ENCODE measurements around the gene AVP. TPM values are rescaled to one million over a fixed set of nuclear protein-coding genes. Genes with fewer than 3 reads are reported as not detected.
"Not testable (repeated sequence)": the region's sequence is repeated elsewhere in the genome, so short reads cannot be mapped to it uniquely, and the experiment has no call there.

The AVP gene
- total and polyA plus RNA-seq, 4 donors, result 2.5 TPM; not detected in 3

GRCh38 chr20:3074812-3075211 is 9.7 kb downstream of the AVP start:
- Histone ChIP-seq H3K9me3 (ENCODE audit: control insufficient read depth in 4 of 4, low read length in 3 of 4) (no peaks in the 10 kb centered on the region), H3K9ac (ENCODE audit: low read depth in 1 of 2, low read length in 2 of 2) (no peak overlapping the region), H3K36me3 (ENCODE audit: control insufficient read depth in 4 of 4, insufficient read depth in 3 of 4, low read depth in 1 of 4, low read length in 3 of 4) (no peaks in the 10 kb centered on the region), H3K27me3 (ENCODE audit: control insufficient read depth in 4 of 4, insufficient read depth in 4 of 4, low read length in 3 of 4) (peaks cover 0 to 3% (median 0%) of the 10 kb centered on the region in 4 donors), H3K4me1 (ENCODE audit: control insufficient read depth in 4 of 4, insufficient read depth in 4 of 4, low read length in 3 of 4) (peaks cover 4 to 22% (median 12%) of the 10 kb centered on the region in 4 donors), H3K27ac (ENCODE audit: low read depth in 1 of 2, low read length in 2 of 2) (no peak overlapping the region), H3K4me3 (ENCODE audit: low read depth in 1 of 3, low read length in 3 of 3) (no peak overlapping the region)
- TF ChIP-seq HNF4G (IDR thresholded peaks at IDR 0.05), result no peak
- no peak for TF ChIP-seq TAF1 (conservative IDR thresholded peaks at IDR 0.05)
- TF ChIP-seq ATF3 (IDR thresholded peaks at IDR 0.05), result no peak
- no peak for TF ChIP-seq FOXA1 (IDR thresholded peaks at IDR 0.05)
- TF ChIP-seq ZBTB33 (IDR thresholded peaks at IDR 0.05), result no peak
- TF ChIP-seq YY1 (IDR thresholded peaks at IDR 0.05), result no peak
- no peak for TF ChIP-seq REST (IDR thresholded peaks at IDR 0.05)
- TF ChIP-seq MAX (IDR thresholded peaks at IDR 0.05), result no peak
- TF ChIP-seq EGR1 (IDR thresholded peaks at IDR 0.05; ENCODE audit: low read depth in 2 of 2), result no peak
- TF ChIP-seq CTCF (IDR thresholded peaks at IDR 0.05; ENCODE audit: low read depth, low read length, missing input control), result no peak
- no peak for TF ChIP-seq RXRA (IDR thresholded peaks at IDR 0.05)
- DNase-seq (ENCODE audit: low spot score), result no peak
- WGBS, result 75% methylated on average over 6 of the region's 6 CpGs

- not testable (repeated sequence) for H3K9ac ChIP-seq (ENCODE audit: low read depth in 1 of 2, low read length in 2 of 2); H3K4me3 ChIP-seq (ENCODE audit: low read depth in 1 of 3, low read length in 3 of 3); H3K27me3 ChIP-seq (ENCODE audit: control insufficient read depth in 4 of 4, insufficient read depth in 4 of 4, low read length in 3 of 4); H3K9me3 ChIP-seq (ENCODE audit: control insufficient read depth in 4 of 4, low read length in 3 of 4); H3K36me3 ChIP-seq (ENCODE audit: control insufficient read depth in 4 of 4, insufficient read depth in 3 of 4, low read depth in 1 of 4, low read length in 3 of 4); DNase-seq (ENCODE audit: low spot score); H3K27ac ChIP-seq (ENCODE audit: low read depth in 1 of 2, low read length in 2 of 2)
- TF ChIP-seq RXRA (IDR thresholded peaks at IDR 0.05), result peak in 1 of 2 donors; percentile 24
- peaks cover 7 to 34% (median 23%) of the 10 kb centered on the region in 4 donors for H3K4me1 ChIP-seq (ENCODE audit: control insufficient read depth in 4 of 4, insufficient read depth in 4 of 4, low read length in 3 of 4)
- 76% methylated on average over 8 of the region's 8 CpGs for WGBS
Measured at GRCh38 chr20:3073251-3073643, 11.3 kb downstream of the AVP start.
